ENCODE results near the gene TET1. TPM values are rescaled to one million over a fixed set of nuclear protein-coding genes. Genes with fewer than 3 reads are reported as not detected.
A peak's percentile ranks its signal among the peaks of the same experiment; 100 is the strongest.

Gene TET1
- total and polyA plus RNA-seq, 9 of the 15 experiments (the other 6 are each of a cell fraction or from before 2014, with no cell fraction given): 2.6 to 21.3 (median 11.6) TPM

DNA sequence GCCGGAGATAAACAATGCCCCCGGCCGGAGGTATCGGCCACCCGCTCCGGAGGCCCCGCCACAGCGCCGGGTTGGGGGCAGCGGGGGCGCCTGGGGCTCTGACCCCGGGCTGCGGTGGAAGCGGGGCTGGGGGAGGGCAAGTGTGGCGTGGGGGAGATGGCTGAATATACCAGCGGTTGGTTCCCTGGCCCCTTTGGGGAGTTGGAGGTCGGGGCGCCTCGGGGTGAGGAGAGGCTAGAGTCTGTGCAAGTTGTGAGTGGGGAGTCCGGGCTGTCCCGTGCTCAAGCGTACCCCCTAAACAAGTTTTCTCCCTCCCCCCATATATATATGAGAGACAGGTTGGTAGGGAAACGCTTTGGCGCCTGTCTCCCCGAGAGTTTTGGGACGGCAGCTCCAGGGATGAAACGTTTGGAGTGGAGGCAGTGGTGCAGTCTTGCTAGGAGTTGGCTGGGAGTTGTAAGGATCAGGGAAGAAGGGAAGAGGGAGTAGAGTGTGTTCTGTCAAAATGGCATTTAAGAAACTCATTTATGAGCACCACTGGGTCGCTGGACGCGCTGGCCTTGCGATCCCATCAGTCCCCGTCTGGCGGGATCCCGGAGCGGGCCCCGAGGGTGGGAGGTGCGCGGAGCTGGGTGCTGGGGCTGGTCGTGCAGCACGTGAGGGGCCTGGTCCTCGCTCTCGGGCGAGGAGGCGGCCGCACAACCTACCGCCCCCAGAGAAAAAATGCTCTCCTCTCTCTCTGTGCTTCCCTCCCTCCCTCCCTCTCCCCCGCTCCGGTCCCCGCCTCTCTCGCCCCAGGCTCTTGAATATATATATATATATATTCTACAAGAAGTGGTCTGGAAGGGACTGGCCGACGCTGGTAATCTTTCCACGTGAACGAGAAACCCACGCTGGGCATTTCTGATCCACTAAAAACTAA lies 1.1 kb downstream of the TET1 start (continued):
- TF ChIP-seq, protein P1, sequence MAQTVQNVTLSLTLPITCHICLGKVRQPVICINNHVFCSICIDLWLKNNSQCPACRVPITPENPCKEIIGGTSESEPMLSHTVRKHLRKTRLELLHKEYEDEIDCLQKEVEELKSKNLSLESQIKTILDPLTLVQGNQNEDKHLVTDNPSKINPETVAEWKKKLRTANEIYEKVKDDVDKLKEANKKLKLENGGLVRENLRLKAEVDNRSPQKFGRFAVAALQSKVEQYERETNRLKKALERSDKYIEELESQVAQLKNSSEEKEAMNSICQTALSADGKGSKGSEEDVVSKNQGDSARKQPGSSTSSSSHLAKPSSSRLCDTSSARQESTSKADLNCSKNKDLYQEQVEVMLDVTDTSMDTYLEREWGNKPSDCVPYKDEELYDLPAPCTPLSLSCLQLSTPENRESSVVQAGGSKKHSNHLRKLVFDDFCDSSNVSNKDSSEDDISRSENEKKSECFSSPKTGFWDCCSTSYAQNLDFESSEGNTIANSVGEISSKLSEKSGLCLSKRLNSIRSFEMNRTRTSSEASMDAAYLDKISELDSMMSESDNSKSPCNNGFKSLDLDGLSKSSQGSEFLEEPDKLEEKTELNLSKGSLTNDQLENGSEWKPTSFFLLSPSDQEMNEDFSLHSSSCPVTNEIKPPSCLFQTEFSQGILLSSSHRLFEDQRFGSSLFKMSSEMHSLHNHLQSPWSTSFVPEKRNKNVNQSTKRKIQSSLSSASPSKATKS (CRISPR knock-in tag; IDR thresholded peaks at IDR 0.05): no peak
- TF ChIP-seq RAD21 (CRISPR knock-in tag; conservative IDR thresholded peaks at IDR 0.05 in 1 of 2, IDR thresholded peaks at IDR 0.05 in 1 of 2) (no peak), ZNF395 (CRISPR knock-in tag; IDR thresholded peaks at IDR 0.05) (peak; percentile 68), ELF1 (tag; IDR thresholded peaks at IDR 0.05) (no peak), EGR1 (conservative IDR thresholded peaks at IDR 0.05) (peak; percentile 51), LARP7 (IDR thresholded peaks at IDR 0.05) (0 out of 2 replicates have a peak, but pooled peaks have one; percentile 54), DMBX1 (CRISPR knock-in tag; IDR thresholded peaks at IDR 0.05; ENCODE audit: borderline replicate concordance) (no peak), PHB2 (IDR thresholded peaks at IDR 0.05; ENCODE audit: low read depth) (no peak), CCAR2 (IDR thresholded peaks at IDR 0.05; ENCODE audit: low read depth, low read length) (no peak), SMARCA4 (IDR thresholded peaks at IDR 0.05) (no peak), FOXJ2 (tag; IDR thresholded peaks at IDR 0.05) (no peak), STAT5A (IDR thresholded peaks at IDR 0.05; ENCODE audit: borderline replicate concordance, low read length) (0 out of 2 replicates have a peak, but pooled peaks have one; percentile 9), MYBL2 (IDR thresholded peaks at IDR 0.05; ENCODE audit: low read depth) (no peak), MYBL2 (CRISPR knock-in tag; IDR thresholded peaks at IDR 0.05; ENCODE audit: borderline replicate concordance) (no peak), ZNF408 (CRISPR knock-in tag; IDR thresholded peaks at IDR 0.05; ENCODE audit: low read depth) (no peak), HNRNPLL (IDR thresholded peaks at IDR 0.05; ENCODE audit: low read depth, low read length, poor library complexity, severe bottlenecking) (no peak), FUS (optimal IDR thresholded peaks at IDR 0.05; ENCODE audit: low read depth, low read length) (no peak), TAL1 (IDR thresholded peaks at IDR 0.05) (no peak), SLC30A9 (CRISPR knock-in tag; IDR thresholded peaks at IDR 0.05) (no peak)
- TF ChIP-seq, protein P2, sequence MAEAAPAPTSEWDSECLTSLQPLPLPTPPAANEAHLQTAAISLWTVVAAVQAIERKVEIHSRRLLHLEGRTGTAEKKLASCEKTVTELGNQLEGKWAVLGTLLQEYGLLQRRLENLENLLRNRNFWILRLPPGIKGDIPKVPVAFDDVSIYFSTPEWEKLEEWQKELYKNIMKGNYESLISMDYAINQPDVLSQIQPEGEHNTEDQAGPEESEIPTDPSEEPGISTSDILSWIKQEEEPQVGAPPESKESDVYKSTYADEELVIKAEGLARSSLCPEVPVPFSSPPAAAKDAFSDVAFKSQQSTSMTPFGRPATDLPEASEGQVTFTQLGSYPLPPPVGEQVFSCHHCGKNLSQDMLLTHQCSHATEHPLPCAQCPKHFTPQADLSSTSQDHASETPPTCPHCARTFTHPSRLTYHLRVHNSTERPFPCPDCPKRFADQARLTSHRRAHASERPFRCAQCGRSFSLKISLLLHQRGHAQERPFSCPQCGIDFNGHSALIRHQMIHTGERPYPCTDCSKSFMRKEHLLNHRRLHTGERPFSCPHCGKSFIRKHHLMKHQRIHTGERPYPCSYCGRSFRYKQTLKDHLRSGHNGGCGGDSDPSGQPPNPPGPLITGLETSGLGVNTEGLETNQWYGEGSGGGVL (CRISPR knock-in tag; IDR thresholded peaks at IDR 0.05): no peak
- TF ChIP-seq, protein P3, sequence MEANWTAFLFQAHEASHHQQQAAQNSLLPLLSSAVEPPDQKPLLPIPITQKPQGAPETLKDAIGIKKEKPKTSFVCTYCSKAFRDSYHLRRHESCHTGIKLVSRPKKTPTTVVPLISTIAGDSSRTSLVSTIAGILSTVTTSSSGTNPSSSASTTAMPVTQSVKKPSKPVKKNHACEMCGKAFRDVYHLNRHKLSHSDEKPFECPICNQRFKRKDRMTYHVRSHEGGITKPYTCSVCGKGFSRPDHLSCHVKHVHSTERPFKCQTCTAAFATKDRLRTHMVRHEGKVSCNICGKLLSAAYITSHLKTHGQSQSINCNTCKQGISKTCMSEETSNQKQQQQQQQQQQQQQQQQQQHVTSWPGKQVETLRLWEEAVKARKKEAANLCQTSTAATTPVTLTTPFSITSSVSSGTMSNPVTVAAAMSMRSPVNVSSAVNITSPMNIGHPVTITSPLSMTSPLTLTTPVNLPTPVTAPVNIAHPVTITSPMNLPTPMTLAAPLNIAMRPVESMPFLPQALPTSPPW (CRISPR knock-in tag; IDR thresholded peaks at IDR 0.05): peak; percentile 71

All from K562 (cell line).